ENCODE measurements around the gene SDC1. TPM values are rescaled to one million over a fixed set of nuclear protein-coding genes. Genes with fewer than 3 reads are reported as not detected.
A peak's percentile ranks its signal among the peaks of the same experiment; 100 is the strongest.
"Not testable (repeated sequence)": the region's sequence is repeated elsewhere in the genome, so short reads cannot be mapped to it uniquely, and the experiment has no call there.

SDC1 gene
- total RNA-seq, 1 donor: 110 TPM

- no peak for TF ChIP-seq CTCF (IDR thresholded peaks at IDR 0.05; ENCODE audit: insufficient read depth, low read depth, low read length)
- no peak for DNase-seq (ENCODE audit: low read depth)
- no peak overlapping the region for H3K4me3 ChIP-seq (ENCODE audit: low read depth, low read length)
These were observed 25.5 kb upstream of the SDC1 start for GRCh38 chr2:20250436-20250835.

GRCh38 chr2:20249170-20249569, 24.2 kb upstream of the SDC1 start:
- DNase-seq (ENCODE audit: low read depth): no peak
- H3K4me3 ChIP-seq (ENCODE audit: low read depth, low read length): no peak overlapping the region
- no peak for TF ChIP-seq CTCF (IDR thresholded peaks at IDR 0.05; ENCODE audit: insufficient read depth, low read depth, low read length)

- H3K4me3 ChIP-seq (ENCODE audit: low read depth, low read length): no peak overlapping the region
- no peak for TF ChIP-seq CTCF (IDR thresholded peaks at IDR 0.05; ENCODE audit: insufficient read depth, low read depth, low read length)
- no peak for DNase-seq (ENCODE audit: low read depth)
These were observed 22.2 kb upstream of the SDC1 start for GRCh38 chr2:20247084-20247483.

- not testable (repeated sequence) for H3K4me3 ChIP-seq (ENCODE audit: low read depth, low read length); DNase-seq (ENCODE audit: low read depth)
These were observed 18.7 kb upstream of the SDC1 start for GRCh38 chr2:20243637-20244036.

GRCh38 chr2:20242727-20243377, 17.9 kb upstream of the SDC1 start:
- no peak for TF ChIP-seq CTCF (IDR thresholded peaks at IDR 0.05; ENCODE audit: insufficient read depth, low read depth, low read length)
- H3K4me3 ChIP-seq (ENCODE audit: low read depth, low read length): no peak overlapping the region
- DNase-seq (ENCODE audit: low read depth): no peak

- H3K4me3 ChIP-seq (ENCODE audit: low read depth, low read length): no peak overlapping the region
- no peak for DNase-seq (ENCODE audit: low read depth)
- peak; percentile 56 for TF ChIP-seq CTCF (IDR thresholded peaks at IDR 0.05; ENCODE audit: insufficient read depth, low read depth, low read length)
These were observed 17.2 kb upstream of the SDC1 start for GRCh38 chr2:20241973-20242726.

GRCh38 chr2:20240291-20240690, 15.4 kb upstream of the SDC1 start:
- not testable (repeated sequence) for DNase-seq (ENCODE audit: low read depth); H3K4me3 ChIP-seq (ENCODE audit: low read depth, low read length)

- no peak overlapping the region for H3K4me3 ChIP-seq (ENCODE audit: low read depth, low read length)
- no peak for TF ChIP-seq CTCF (IDR thresholded peaks at IDR 0.05; ENCODE audit: insufficient read depth, low read depth, low read length)
- DNase-seq (ENCODE audit: low read depth): no peak
These were observed 11.6 kb upstream of the SDC1 start for GRCh38 chr2:20236496-20236895.
